HepG2 (cell line): ENCODE data around the gene ERBB3. TPM values are rescaled to one million over a fixed set of nuclear protein-coding genes. Genes with fewer than 3 reads are reported as not detected.

ENCODE experiments used
- AKAP8 ChIP-seq: sonication (generic); formaldehyde crosslinking; IDR thresholded peaks from 2 replicates; pipeline ENCODE4 v1.5.1; 2020; ENCODE audit warnings: mild to moderate bottlenecking, missing genetic modification reagents
- ARNT ChIP-seq: fragments of 450-650 bp; IDR thresholded peaks from 2 replicates; pipeline ENCODE4 v1.6.1; 2017
- DMAP1 ChIP-seq: IDR thresholded peaks from 2 replicates; pipeline ENCODE4 v1.6.1; 2016
- FOSL2 ChIP-seq: sonication (generic); formaldehyde crosslinking; IDR thresholded peaks from 2 replicates; pipeline ENCODE4 v1.4.0; 2020; ENCODE audit warnings: missing genetic modification reagents
- HES4 ChIP-seq: sonication (generic); formaldehyde crosslinking; IDR thresholded peaks from 2 replicates; pipeline ENCODE4 v1.9.0; 2021; ENCODE audit warnings: mild to moderate bottlenecking, missing genetic modification reagents, borderline replicate concordance
- HNRNPK ChIP-seq: fragments of 200-400 bp; formaldehyde crosslinking; IDR thresholded peaks from 2 replicates; pipeline ENCODE4 v1.6.1; 2018; ENCODE audit warnings: low read length, low read depth, moderate library complexity, mild to moderate bottlenecking; ENCODE audit not compliant: poor library complexity, severe bottlenecking
- KDM5B ChIP-seq: sonication (generic); formaldehyde crosslinking; IDR thresholded peaks from 2 replicates; pipeline ENCODE4 v1.4.0; 2020; ENCODE audit warnings: missing genetic modification reagents, mild to moderate bottlenecking, borderline replicate concordance
- MAF1 ChIP-seq: sonication (generic); formaldehyde crosslinking; IDR thresholded peaks from 2 replicates; pipeline ENCODE4 v1.5.0; 2020; ENCODE audit warnings: missing genetic modification reagents, borderline replicate concordance
- MLLT10 ChIP-seq: sonication (generic); formaldehyde crosslinking; IDR thresholded peaks from 2 replicates; pipeline ENCODE4 v1.4.0; 2020; ENCODE audit warnings: missing genetic modification reagents
- NAIF1 ChIP-seq: sonication (generic); formaldehyde crosslinking; IDR thresholded peaks from 2 replicates; pipeline ENCODE4 v1.5.0; 2020; ENCODE audit warnings: mild to moderate bottlenecking, missing genetic modification reagents, borderline replicate concordance
- NFKB2 ChIP-seq: sonication (generic); formaldehyde crosslinking; IDR thresholded peaks from 2 replicates; pipeline ENCODE4 v1.4.0; 2020; ENCODE audit warnings: missing genetic modification reagents, borderline replicate concordance
- POLR2G ChIP-seq: fragments of 200-400 bp; formaldehyde crosslinking; IDR thresholded peaks from 2 replicates; pipeline ENCODE4 v1.6.1; 2018; ENCODE audit warnings: mild to moderate bottlenecking, low read depth, low read length, moderate library complexity
- PPARG ChIP-seq: conservative IDR thresholded peaks from 2 replicates; pipeline ENCODE4 v1.6.1; 2016; ENCODE audit warnings: missing biosample characterization, missing genetic modification reagents
- ZNF614 ChIP-seq: IDR thresholded peaks from 2 replicates; pipeline ENCODE4 v1.6.1; 2018; ENCODE audit warnings: missing biosample characterization, missing genetic modification reagents, inconsistent platforms, borderline replicate concordance
- ZNF83 ChIP-seq: sonication (generic); formaldehyde crosslinking; IDR thresholded peaks from 2 replicates; pipeline ENCODE4 v1.4.0; 2020; ENCODE audit warnings: missing genetic modification reagents, mild to moderate bottlenecking, borderline replicate concordance
- polyA plus RNA-seq, 8 experiments: library from polyadenylated mRNA; depleted of rRNA in 3 of 8; stranded (reverse) in 7 of 8; unstranded in 1 of 8; fragments of >200 nt; fragmentation: Illumina TruSeq in 4 of 8; extraction: Trizol in 4 of 8; gene quantifications; 2 replicates each; pipeline versions ENCODE4 v1.2.1 to v1.2.3, GENCODE V29; 2011 to 2016; ENCODE audit warnings: low read depth in 4 of 8, missing spikeins in 1 of 8, mixed read lengths in 1 of 8; ENCODE audit not compliant: insufficient read depth in 1 of 8
- total RNA-seq, 5 experiments: library from RNA; depleted of rRNA; stranded (reverse); fragments of >200 nt; fragmentation: Illumina TruSeq; extraction: Trizol; gene quantifications; 2 replicates each; pipeline ENCODE4 v1.2.3, GENCODE V29; 2016; ENCODE audit warnings: low read depth in 1 of 5
- TF ChIP-seq, protein P1 (sequence below): IDR thresholded peaks from 2 replicates; pipeline ENCODE4 v1.6.1; 2012; ENCODE audit warnings: low read depth, low read length, improper control_type of control experiment
- TF ChIP-seq, protein P2 (sequence below), 2 experiments: fragments of 450-650 bp in 1 of 2; sonication (generic) in 1 of 2; formaldehyde crosslinking; IDR thresholded peaks; 2 replicates each; pipeline versions ENCODE4 v1.5.0 to v1.8.0; 2020 to 2022; ENCODE audit warnings: mild to moderate bottlenecking in 1 of 2, missing genetic modification reagents in 1 of 2
- TF ChIP-seq, protein P3 (sequence below): sonication (generic); formaldehyde crosslinking; IDR thresholded peaks from 2 replicates; pipeline ENCODE4 v1.5.1; 2020; ENCODE audit warnings: mild to moderate bottlenecking, missing genetic modification reagents, borderline replicate concordance
- TF ChIP-seq, protein P4 (sequence below): sonication (generic); formaldehyde crosslinking; IDR thresholded peaks from 2 replicates; pipeline ENCODE4 v1.4.0; 2020; ENCODE audit warnings: missing genetic modification reagents
- TF ChIP-seq, protein P5 (sequence below): IDR thresholded peaks from 2 replicates; pipeline ENCODE4 v1.6.1; 2016; ENCODE audit warnings: missing compliant biosample characterization, missing genetic modification reagents, borderline replicate concordance

The ERBB3 gene
- total and polyA plus RNA-seq, 2 of the 13 experiments (the other 11 are each of a cell fraction or from before 2014, with no cell fraction given), result 93.6 to 358 TPM

DNA sequence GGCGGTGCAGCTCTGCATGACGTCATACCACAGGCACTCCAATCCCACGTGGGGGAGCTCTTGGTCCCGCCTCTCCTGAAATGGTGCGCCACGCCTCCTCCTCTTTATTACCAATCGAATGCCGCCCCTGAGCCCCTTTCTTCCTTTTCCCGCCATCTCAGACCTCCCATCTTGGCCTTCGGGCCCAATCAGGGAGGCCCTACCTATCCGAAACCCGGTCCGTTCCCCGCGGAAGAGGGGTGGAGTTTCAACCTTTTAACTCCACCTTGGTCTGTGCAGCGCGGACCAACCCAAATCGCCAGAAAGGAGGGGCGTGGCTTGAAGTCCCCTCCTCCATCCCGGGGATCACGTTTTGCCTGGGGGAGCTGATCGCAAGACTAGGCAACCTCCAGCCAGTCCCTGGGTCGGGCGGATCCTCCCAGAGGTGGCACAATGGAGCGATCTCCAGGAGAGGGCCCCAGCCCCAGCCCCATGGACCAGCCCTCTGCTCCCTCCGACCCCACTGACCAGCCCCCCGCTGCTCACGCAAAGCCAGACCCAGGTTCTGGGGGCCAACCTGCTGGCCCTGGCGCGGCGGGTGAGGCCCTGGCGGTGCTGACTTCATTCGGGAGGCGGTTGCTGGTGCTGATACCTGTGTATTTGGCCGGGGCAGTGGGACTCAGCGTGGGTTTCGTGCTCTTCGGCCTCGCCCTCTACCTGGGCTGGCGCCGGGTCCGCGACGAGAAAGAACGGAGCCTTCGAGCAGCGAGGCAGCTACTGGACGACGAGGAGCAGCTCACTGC, 48.1 kb downstream of the ERBB3 start, which contains the start of gene ESYT1 (continued):
- TF ChIP-seq, protein P1, sequence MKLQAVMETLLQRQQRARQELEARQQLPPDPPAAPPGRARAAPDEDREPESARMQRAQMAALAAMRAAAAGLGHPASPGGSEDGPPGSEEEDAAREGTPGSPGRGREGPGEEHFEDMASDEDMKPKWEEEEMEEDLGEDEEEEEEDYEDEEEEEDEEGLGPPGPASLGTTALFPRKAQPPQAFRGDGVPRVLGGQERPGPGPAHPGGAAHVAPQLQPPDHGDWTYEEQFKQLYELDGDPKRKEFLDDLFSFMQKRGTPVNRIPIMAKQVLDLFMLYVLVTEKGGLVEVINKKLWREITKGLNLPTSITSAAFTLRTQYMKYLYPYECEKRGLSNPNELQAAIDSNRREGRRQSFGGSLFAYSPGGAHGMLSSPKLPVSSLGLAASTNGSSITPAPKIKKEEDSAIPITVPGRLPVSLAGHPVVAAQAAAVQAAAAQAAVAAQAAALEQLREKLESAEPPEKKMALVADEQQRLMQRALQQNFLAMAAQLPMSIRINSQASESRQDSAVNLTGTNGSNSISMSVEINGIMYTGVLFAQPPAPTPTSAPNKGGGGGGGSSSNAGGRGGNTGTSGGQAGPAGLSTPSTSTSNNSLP, result no peak
- peak; percentile 47; the same call in 1 of the 2 replicates for TF ChIP-seq FOSL2
- TF ChIP-seq ARNT, result no peak
- TF ChIP-seq AKAP8 (CRISPR knock-in tag), result peak; percentile 56; the same call in 1 of the 2 replicates
- TF ChIP-seq, protein P2, sequence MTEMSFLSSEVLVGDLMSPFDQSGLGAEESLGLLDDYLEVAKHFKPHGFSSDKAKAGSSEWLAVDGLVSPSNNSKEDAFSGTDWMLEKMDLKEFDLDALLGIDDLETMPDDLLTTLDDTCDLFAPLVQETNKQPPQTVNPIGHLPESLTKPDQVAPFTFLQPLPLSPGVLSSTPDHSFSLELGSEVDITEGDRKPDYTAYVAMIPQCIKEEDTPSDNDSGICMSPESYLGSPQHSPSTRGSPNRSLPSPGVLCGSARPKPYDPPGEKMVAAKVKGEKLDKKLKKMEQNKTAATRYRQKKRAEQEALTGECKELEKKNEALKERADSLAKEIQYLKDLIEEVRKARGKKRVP (CRISPR knock-in tag; IDR thresholded peaks at IDR 0.05), result 0 out of 4 replicates have a peak, but pooled peaks of 1 of the 2 experiments have one; percentile 17
- TF ChIP-seq, protein P3, sequence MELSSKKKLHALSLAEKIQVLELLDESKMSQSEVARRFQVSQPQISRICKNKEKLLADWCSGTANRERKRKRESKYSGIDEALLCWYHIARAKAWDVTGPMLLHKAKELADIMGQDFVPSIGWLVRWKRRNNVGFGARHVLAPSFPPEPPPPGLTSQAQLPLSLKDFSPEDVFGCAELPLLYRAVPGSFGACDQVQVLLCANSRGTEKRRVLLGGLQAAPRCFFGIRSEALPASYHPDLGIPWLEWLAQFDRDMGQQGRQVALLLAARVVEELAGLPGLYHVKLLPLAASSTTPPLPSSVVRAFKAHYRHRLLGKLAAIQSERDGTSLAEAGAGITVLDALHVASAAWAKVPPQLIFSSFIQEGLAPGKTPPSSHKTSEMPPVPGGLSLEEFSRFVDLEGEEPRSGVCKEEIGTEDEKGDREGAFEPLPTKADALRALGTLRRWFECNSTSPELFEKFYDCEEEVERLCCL (CRISPR knock-in tag), result no peak; the same call in 1 of the 2 replicates
- no peak for TF ChIP-seq MAF1 (CRISPR knock-in tag)
- peak; percentile 57; the same call in 1 of the 2 replicates for TF ChIP-seq NAIF1
- TF ChIP-seq PPARG, result 0 out of 2 replicates have a peak, but pooled peaks have one; percentile 36
- TF ChIP-seq NFKB2 (CRISPR knock-in tag), result peak; percentile 46; the same call in 1 of the 2 replicates
- TF ChIP-seq ZNF614 (CRISPR knock-in tag), result 0 out of 2 replicates have a peak, but pooled peaks have one; percentile 38
- TF ChIP-seq HES4 (CRISPR knock-in tag), result no peak
- TF ChIP-seq HNRNPK, result no peak
- TF ChIP-seq, protein P4, sequence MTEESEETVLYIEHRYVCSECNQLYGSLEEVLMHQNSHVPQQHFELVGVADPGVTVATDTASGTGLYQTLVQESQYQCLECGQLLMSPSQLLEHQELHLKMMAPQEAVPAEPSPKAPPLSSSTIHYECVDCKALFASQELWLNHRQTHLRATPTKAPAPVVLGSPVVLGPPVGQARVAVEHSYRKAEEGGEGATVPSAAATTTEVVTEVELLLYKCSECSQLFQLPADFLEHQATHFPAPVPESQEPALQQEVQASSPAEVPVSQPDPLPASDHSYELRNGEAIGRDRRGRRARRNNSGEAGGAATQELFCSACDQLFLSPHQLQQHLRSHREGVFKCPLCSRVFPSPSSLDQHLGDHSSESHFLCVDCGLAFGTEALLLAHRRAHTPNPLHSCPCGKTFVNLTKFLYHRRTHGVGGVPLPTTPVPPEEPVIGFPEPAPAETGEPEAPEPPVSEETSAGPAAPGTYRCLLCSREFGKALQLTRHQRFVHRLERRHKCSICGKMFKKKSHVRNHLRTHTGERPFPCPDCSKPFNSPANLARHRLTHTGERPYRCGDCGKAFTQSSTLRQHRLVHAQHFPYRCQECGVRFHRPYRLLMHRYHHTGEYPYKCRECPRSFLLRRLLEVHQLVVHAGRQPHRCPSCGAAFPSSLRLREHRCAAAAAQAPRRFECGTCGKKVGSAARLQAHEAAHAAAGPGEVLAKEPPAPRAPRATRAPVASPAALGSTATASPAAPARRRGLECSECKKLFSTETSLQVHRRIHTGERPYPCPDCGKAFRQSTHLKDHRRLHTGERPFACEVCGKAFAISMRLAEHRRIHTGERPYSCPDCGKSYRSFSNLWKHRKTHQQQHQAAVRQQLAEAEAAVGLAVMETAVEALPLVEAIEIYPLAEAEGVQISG (CRISPR knock-in tag), result peak; percentile 57; the same call in 1 of the 2 replicates
- TF ChIP-seq, protein P5, sequence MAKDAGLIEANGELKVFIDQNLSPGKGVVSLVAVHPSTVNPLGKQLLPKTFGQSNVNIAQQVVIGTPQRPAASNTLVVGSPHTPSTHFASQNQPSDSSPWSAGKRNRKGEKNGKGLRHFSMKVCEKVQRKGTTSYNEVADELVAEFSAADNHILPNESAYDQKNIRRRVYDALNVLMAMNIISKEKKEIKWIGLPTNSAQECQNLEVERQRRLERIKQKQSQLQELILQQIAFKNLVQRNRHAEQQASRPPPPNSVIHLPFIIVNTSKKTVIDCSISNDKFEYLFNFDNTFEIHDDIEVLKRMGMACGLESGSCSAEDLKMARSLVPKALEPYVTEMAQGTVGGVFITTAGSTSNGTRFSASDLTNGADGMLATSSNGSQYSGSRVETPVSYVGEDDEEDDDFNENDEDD, result peak; percentile 73; the same call in 1 of the 2 replicates
- peak; percentile 52 for TF ChIP-seq DMAP1 (CRISPR knock-in tag)
- peak; percentile 94 for TF ChIP-seq POLR2G
- 0 out of 2 replicates have a peak, but pooled peaks have one; percentile 35 for TF ChIP-seq KDM5B (CRISPR knock-in tag)
- TF ChIP-seq MLLT10, result no peak
- no peak for TF ChIP-seq ZNF83
